HepG2 (cell line): Measurements from ENCODE around the gene RABGGTB. TPM values are rescaled to one million over a fixed set of nuclear protein-coding genes. Genes with fewer than 3 reads are reported as not detected.

Experiments used
- ATAC-seq: fragments of 200-7000 bp; cut with Tn5 transposase; 3 replicates; pipeline ENCODE4 v1.9.1; 2020; ENCODE audit warnings: mild to moderate bottlenecking, moderate library complexity
- BruUV-seq: library from RNA; stranded (reverse); fragments of 400-500 nt; replicated peaks from 2 replicates; lab custom pipeline; 2021; lab: Mats Ljungman, UMichigan
- CTCF ChIA-PET: fragments of 300-600 bp; formaldehyde crosslinking; extraction: SDS; loops from one replicate; lab custom pipeline; 2021; ENCODE audit warnings: low total read pairs, inconsistent platforms, low intra/inter-chr PET ratio; lab: Yijun Ruan, JAX
- POLR2A ChIA-PET: fragments of 350-600 bp; sonication (Branson Sonifier 250); formaldehyde crosslinking; loops from one replicate; lab custom pipeline; 2020; ENCODE audit warnings: antibody characterized with exemption, inconsistent platforms; lab: Yijun Ruan, JAX
- DNase-seq: peaks from one replicate; pipeline ENCODE4 v3.0.0-alpha.2; 2015; ENCODE audit warnings: low spot score
- FAIRE-seq: peaks from 3 replicates; lab custom pipeline; 2011; peaks lifted over from hg19 to GRCh38; lab: Jason Lieb, UNC
- H2AFZ ChIP-seq: one replicate; pipeline ENCODE4 v1.6.1; 2011; ENCODE audit warnings: low read length, inconsistent platforms
- H3K27ac ChIP-seq: fragments of 300-600 bp; 3 replicates; pipeline ENCODE4 v1.8.0; 2011; ENCODE audit warnings: mixed run types, mild to moderate bottlenecking, mixed read lengths, low read length, inconsistent platforms; ENCODE audit not compliant: insufficient read depth; ENCODE audit errors: extremely low read length
- H3K27me3 ChIP-seq, 2 experiments: fragments of 200-600 bp in 1 of 2; 2 replicates in 1 of 2; 3 replicates in 1 of 2; pipeline versions ENCODE4 v1.6.0 to v1.8.0; 2011; ENCODE audit warnings: low read length in 2 of 2, mild to moderate bottlenecking in 2 of 2, moderate library complexity in 2 of 2, inconsistent platforms in 1 of 2; ENCODE audit not compliant: insufficient read depth in 2 of 2, control insufficient read depth in 1 of 2
- H3K36me3 ChIP-seq, 2 experiments: fragments of 200-600 bp in 1 of 2; replicated peaks in 1 of 2; 2 replicates in 1 of 2; 3 replicates in 1 of 2; pipeline versions ENCODE4 v1.5.1 to v1.8.0; 2011; ENCODE audit warnings: low read length in 2 of 2, inconsistent platforms in 1 of 2; ENCODE audit not compliant: insufficient read depth in 2 of 2, control insufficient read depth in 1 of 2
- H3K4me1 ChIP-seq: 2 replicates; pipeline ENCODE4 v1.5.1; 2012; ENCODE audit warnings: low read length, inconsistent platforms; ENCODE audit not compliant: insufficient read depth
- H3K4me2 ChIP-seq: 2 replicates; pipeline ENCODE4 v1.6.0; 2011; ENCODE audit warnings: low read depth, low read length, inconsistent platforms
- H3K4me3 ChIP-seq, 3 experiments: fragments of 200-600 bp in 1 of 3; sonication (generic), shearing (Covaris generic) in 1 of 3; replicated peaks in 1 of 3; 2 replicates each; pipeline ENCODE4 v1.5.1; 2011 to 2016; ENCODE audit warnings: low read length in 3 of 3, inconsistent platforms in 2 of 3, low read depth in 2 of 3, mild to moderate bottlenecking in 2 of 3, control low read depth in 1 of 3, mixed read lengths in 1 of 3; ENCODE audit not compliant: insufficient read depth in 1 of 3
- H3K79me2 ChIP-seq: one replicate; pipeline ENCODE4 v1.6.1; 2011; ENCODE audit warnings: low read length, inconsistent platforms; ENCODE audit not compliant: insufficient read depth
- H3K9ac ChIP-seq: 2 replicates; pipeline ENCODE4 v1.6.0; 2011; ENCODE audit warnings: mild to moderate bottlenecking, low read depth, low read length, inconsistent platforms; ENCODE audit not compliant: insufficient read depth
- H3K9me3 ChIP-seq: 2 replicates; pipeline ENCODE4 v1.5.1; 2012; ENCODE audit warnings: mild to moderate bottlenecking, low read length
- H4K20me1 ChIP-seq: 2 replicates; pipeline ENCODE4 v1.6.0; 2011; ENCODE audit warnings: inconsistent platforms, mild to moderate bottlenecking, low read length, moderate library complexity; ENCODE audit not compliant: insufficient read depth
- FOSL2 ChIP-seq: sonication (generic); formaldehyde crosslinking; IDR thresholded peaks from 2 replicates; pipeline ENCODE4 v1.4.0; 2020; ENCODE audit warnings: missing genetic modification reagents
- HNRNPLL ChIP-seq: fragments of 200-400 bp; formaldehyde crosslinking; IDR thresholded peaks from 2 replicates; pipeline ENCODE4 v1.6.1; 2017; ENCODE audit warnings: mild to moderate bottlenecking, low read depth, low read length; ENCODE audit not compliant: poor library complexity, severe bottlenecking
- KDM1A ChIP-seq: IDR thresholded peaks from 2 replicates; pipeline ENCODE4 v1.6.1; 2016; ENCODE audit warnings: missing compliant biosample characterization
- POLR2G ChIP-seq: fragments of 200-400 bp; formaldehyde crosslinking; IDR thresholded peaks from 2 replicates; pipeline ENCODE4 v1.6.1; 2018; ENCODE audit warnings: mild to moderate bottlenecking, low read depth, low read length, moderate library complexity
- SIN3B ChIP-seq: fragments of 150-350 bp; IDR thresholded peaks from 2 replicates; pipeline ENCODE4 v1.6.1; 2014; ENCODE audit warnings: low read length
- SSRP1 ChIP-seq: IDR thresholded peaks from 2 replicates; pipeline ENCODE4 v1.6.1; 2016; ENCODE audit warnings: control low read depth
- ZNF143 ChIP-seq: sonication (generic); formaldehyde crosslinking; IDR thresholded peaks from 2 replicates; pipeline ENCODE4 v1.4.0; 2020; ENCODE audit warnings: missing genetic modification reagents
- ZNF331 ChIP-seq: sonication (generic); formaldehyde crosslinking; IDR thresholded peaks from 2 replicates; pipeline ENCODE4 v1.4.0; 2020; ENCODE audit warnings: missing genetic modification reagents
- ZNF337 ChIP-seq: sonication (generic); formaldehyde crosslinking; IDR thresholded peaks from 2 replicates; pipeline ENCODE4 v1.5.1; 2020; ENCODE audit warnings: missing genetic modification reagents, low read depth, mild to moderate bottlenecking, borderline replicate concordance
- ZSCAN20 ChIP-seq: sonication (generic); formaldehyde crosslinking; IDR thresholded peaks from 2 replicates; pipeline ENCODE4 v1.4.0; 2020; ENCODE audit warnings: missing genetic modification reagents, mild to moderate bottlenecking, borderline replicate concordance
- WGBS: methylation state at CpG from one replicate; pipeline ENCODE4 v1.1.6; 2017; ENCODE audit warnings: low lambda C conversion rate; 5-methylcytosine and 5-hydroxymethylcytosine counted together
- in situ Hi-C: cut with HindIII; loops from 2 replicates; pipeline ENCODE4 v1.10.0; 2017; ENCODE audit warnings: low pct_unique_long_range_greater_than_20kb; ENCODE audit not compliant: extremely low pct_ligation_motif_present
- intact Hi-C: fragments of 100-400 bp; cut with micrococcal nuclease; formaldehyde crosslinking; loops from one replicate; pipeline ENCODE4 v1.10.0; 2022; ENCODE audit not compliant: unreplicated experiment
- polyA plus RNA-seq, 8 experiments: library from polyadenylated mRNA; depleted of rRNA in 3 of 8; stranded (reverse) in 7 of 8; unstranded in 1 of 8; fragments of >200 nt; fragmentation: Illumina TruSeq in 4 of 8; extraction: Trizol in 4 of 8; gene quantifications; 2 replicates each; pipeline versions ENCODE4 v1.2.1 to v1.2.3, GENCODE V29; 2011 to 2016; ENCODE audit warnings: low read depth in 4 of 8, missing spikeins in 1 of 8, mixed read lengths in 1 of 8; ENCODE audit not compliant: insufficient read depth in 1 of 8
- total RNA-seq, 5 experiments: library from RNA; depleted of rRNA; stranded (reverse); fragments of >200 nt; fragmentation: Illumina TruSeq; extraction: Trizol; gene quantifications; 2 replicates each; pipeline ENCODE4 v1.2.3, GENCODE V29; 2016; ENCODE audit warnings: low read depth in 1 of 5
- TF ChIP-seq, protein P1 (sequence below), 2 experiments: sonication (generic) in 1 of 2; formaldehyde crosslinking in 1 of 2; IDR thresholded peaks; 2 replicates each; pipeline versions ENCODE4 v1.6.1 to v1.9.0; 2014 to 2022; ENCODE audit warnings: antibody characterized with exemption in 1 of 2, borderline replicate concordance in 1 of 2, inconsistent platforms in 1 of 2, low read depth in 1 of 2, missing genetic modification reagents in 1 of 2
- TF ChIP-seq, protein P2 (sequence below): sonication (generic); formaldehyde crosslinking; IDR thresholded peaks from 2 replicates; pipeline ENCODE4 v1.4.0; 2020; ENCODE audit warnings: missing genetic modification reagents
- TF ChIP-seq, protein P3 (sequence below): sonication (generic); formaldehyde crosslinking; IDR thresholded peaks from 2 replicates; pipeline ENCODE4 v1.5.0; 2020; ENCODE audit warnings: missing genetic modification reagents

The RABGGTB gene
- total and polyA plus RNA-seq, 2 of the 13 experiments (the other 11 are each of a cell fraction or from before 2014, with no cell fraction given): 185 to 290 TPM

DNA sequence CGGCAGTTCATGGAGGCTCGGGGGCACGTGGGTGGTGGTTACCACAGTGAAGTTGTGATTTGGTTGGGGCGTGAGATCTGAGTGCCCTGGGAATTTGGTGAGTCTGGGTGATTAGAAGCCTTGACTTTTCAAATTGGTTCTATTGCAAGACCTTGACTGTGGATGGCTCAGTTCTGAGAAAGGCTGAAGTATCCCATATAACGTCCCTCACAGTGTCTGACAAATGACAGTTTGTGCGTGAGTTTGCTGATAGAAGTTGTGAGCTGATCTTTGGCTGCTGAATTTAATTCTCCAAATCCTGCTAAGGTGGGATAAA lies 11.2 kb downstream of the RABGGTB start:
- Histone ChIP-seq H4K20me1 (peaks cover 45% of the 10 kb centered on the region), H3K79me2 (peaks cover 1% of the 10 kb centered on the region), H3K27me3 (no peaks in the 10 kb centered on the region), H3K4me1 (peaks cover 20% of the 10 kb centered on the region), H3K9ac (no peak overlapping the region), H3K27ac (no peak overlapping the region), H3K36me3 (peaks cover 4 to 33% of the 10 kb centered on the region in 2 experiments), H3K9me3 (no peaks in the 10 kb centered on the region), H2AFZ (no peak overlapping the region), H3K4me2 (no peak overlapping the region), H3K4me3 (no peak overlapping the region)
- DNase-seq: no peak
- no peak for FAIRE-seq
- WGBS: 82% methylated on average over 6 of the region's 6 CpGs
- peak; percentile 38 for ATAC-seq
- in situ Hi-C loops: no loop called here
- BruUV-seq: no TSS peak
- POLR2A ChIA-PET: interaction anchor here (6.6 kb wide), 1 partner anchor 10 kb away, joined by 54 read pairs; the partner anchor contains the start of gene RABGGTB
- intact Hi-C loops: no loop called here
- CTCF ChIA-PET: no interaction called here
- no peak for TF ChIP-seq ZNF143 (CRISPR knock-in tag)
- no peak for TF ChIP-seq ZSCAN20 (CRISPR knock-in tag)
- TF ChIP-seq, protein P1, sequence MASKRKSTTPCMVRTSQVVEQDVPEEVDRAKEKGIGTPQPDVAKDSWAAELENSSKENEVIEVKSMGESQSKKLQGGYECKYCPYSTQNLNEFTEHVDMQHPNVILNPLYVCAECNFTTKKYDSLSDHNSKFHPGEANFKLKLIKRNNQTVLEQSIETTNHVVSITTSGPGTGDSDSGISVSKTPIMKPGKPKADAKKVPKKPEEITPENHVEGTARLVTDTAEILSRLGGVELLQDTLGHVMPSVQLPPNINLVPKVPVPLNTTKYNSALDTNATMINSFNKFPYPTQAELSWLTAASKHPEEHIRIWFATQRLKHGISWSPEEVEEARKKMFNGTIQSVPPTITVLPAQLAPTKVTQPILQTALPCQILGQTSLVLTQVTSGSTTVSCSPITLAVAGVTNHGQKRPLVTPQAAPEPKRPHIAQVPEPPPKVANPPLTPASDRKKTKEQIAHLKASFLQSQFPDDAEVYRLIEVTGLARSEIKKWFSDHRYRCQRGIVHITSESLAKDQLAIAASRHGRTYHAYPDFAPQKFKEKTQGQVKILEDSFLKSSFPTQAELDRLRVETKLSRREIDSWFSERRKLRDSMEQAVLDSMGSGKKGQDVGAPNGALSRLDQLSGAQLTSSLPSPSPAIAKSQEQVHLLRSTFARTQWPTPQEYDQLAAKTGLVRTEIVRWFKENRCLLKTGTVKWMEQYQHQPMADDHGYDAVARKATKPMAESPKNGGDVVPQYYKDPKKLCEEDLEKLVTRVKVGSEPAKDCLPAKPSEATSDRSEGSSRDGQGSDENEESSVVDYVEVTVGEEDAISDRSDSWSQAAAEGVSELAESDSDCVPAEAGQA (IDR thresholded peaks at IDR 0.05; ENCODE audit: low read depth): no peak
- TF ChIP-seq, protein P1 (CRISPR knock-in tag; IDR thresholded peaks at IDR 0.05; ENCODE audit: borderline replicate concordance): no peak
- TF ChIP-seq POLR2G: peak; percentile 52
- TF ChIP-seq KDM1A (CRISPR knock-in tag): no peak
- no peak for TF ChIP-seq ZNF337
- TF ChIP-seq ZNF331 (CRISPR knock-in tag): no peak
- no peak for TF ChIP-seq SIN3B
- TF ChIP-seq FOSL2: no peak
- TF ChIP-seq, protein P2, sequence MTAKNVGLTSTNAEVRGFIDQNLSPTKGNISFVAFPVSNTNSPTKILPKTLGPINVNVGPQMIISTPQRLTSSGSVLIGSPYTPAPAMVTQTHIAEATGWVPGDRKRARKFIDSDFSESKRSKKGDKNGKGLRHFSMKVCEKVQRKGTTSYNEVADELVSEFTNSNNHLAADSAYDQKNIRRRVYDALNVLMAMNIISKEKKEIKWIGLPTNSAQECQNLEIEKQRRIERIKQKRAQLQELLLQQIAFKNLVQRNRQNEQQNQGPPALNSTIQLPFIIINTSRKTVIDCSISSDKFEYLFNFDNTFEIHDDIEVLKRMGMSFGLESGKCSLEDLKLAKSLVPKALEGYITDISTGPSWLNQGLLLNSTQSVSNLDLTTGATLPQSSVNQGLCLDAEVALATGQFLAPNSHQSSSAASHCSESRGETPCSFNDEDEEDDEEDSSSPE (CRISPR knock-in tag): no peak
- TF ChIP-seq HNRNPLL: no peak
- no peak for TF ChIP-seq SSRP1 (CRISPR knock-in tag)
- TF ChIP-seq, protein P3, sequence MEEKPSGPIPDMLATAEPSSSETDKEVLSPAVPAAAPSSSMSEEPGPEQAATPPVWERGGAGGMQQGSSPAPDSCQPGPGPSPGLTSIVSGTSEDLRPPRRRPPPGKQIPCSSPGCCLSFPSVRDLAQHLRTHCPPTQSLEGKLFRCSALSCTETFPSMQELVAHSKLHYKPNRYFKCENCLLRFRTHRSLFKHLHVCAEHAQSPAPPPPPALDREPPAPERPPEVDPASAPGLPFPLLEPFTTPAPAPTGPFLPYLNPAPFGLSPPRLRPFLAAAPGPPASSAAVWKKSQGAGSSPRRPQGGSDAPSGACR (CRISPR knock-in tag): no peak
